Measurements from ENCODE around the gene ABCG5.

- TF ChIP-seq POLR2AphosphoS5 (IDR thresholded peaks at IDR 0.05; ENCODE audit: low read depth), result no peak
- TF ChIP-seq, protein P1, sequence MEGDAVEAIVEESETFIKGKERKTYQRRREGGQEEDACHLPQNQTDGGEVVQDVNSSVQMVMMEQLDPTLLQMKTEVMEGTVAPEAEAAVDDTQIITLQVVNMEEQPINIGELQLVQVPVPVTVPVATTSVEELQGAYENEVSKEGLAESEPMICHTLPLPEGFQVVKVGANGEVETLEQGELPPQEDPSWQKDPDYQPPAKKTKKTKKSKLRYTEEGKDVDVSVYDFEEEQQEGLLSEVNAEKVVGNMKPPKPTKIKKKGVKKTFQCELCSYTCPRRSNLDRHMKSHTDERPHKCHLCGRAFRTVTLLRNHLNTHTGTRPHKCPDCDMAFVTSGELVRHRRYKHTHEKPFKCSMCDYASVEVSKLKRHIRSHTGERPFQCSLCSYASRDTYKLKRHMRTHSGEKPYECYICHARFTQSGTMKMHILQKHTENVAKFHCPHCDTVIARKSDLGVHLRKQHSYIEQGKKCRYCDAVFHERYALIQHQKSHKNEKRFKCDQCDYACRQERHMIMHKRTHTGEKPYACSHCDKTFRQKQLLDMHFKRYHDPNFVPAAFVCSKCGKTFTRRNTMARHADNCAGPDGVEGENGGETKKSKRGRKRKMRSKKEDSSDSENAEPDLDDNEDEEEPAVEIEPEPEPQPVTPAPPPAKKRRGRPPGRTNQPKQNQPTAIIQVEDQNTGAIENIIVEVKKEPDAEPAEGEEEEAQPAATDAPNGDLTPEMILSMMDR (IDR thresholded peaks at IDR 0.05; ENCODE audit: insufficient read depth, low read length), result no peak
- TF ChIP-seq GABPA (IDR thresholded peaks at IDR 0.05; ENCODE audit: low read depth), result no peak
- TF ChIP-seq REST (IDR thresholded peaks at IDR 0.05; ENCODE audit: insufficient replicate concordance, low read depth), result no peak
These were observed 43.7 kb upstream of the ABCG5 start for GRCh38 chr2:43882312-43882711.

Measured in HL-60 (cell line).